GM23248 (cell line): ENCODE results near the gene ATF6.

Source experiments
- EZH2 ChIP-seq: fragments of 200-600 bp; sonication (generic); IDR thresholded peaks from 2 replicates; pipeline ENCODE4 v1.6.1; 2018; ENCODE audit warnings: antibody characterized with exemption, mild to moderate bottlenecking; ENCODE audit not compliant: insufficient read depth, poor library complexity, severe bottlenecking
- EZH2phosphoT487 ChIP-seq: fragments of 200-600 bp; sonication (generic); IDR thresholded peaks from 2 replicates; pipeline ENCODE4 v1.6.1; 2018; ENCODE audit warnings: antibody characterized with exemption, moderate library complexity, mild to moderate bottlenecking, low read depth; ENCODE audit not compliant: insufficient read depth

GRCh38 chr1:161935264-161935663 is 169.1 kb downstream of the ATF6 start:
- TF ChIP-seq EZH2phosphoT487 (no peak), EZH2 (no peak)
